ENCODE results near the gene PGD. TPM values are rescaled to one million over a fixed set of nuclear protein-coding genes. Genes with fewer than 3 reads are reported as not detected.
A peak's percentile ranks its signal among the peaks of the same experiment; 100 is the strongest.
"Not testable (repeated sequence)": the region's sequence is repeated elsewhere in the genome, so short reads cannot be mapped to it uniquely, and the experiment has no call there.

PGD gene
- total RNA-seq, 2 donors from 2014 or later: 48.9 to 63.6 TPM

GRCh38 chr1:10424651-10425050, 25.8 kb downstream of the PGD start:
- Histone ChIP-seq H3K9me3 (no peaks in the 10 kb centered on the region), H3K4me1 (ENCODE audit: control insufficient read depth in 1 of 2, low read depth in 2 of 2) (peaks cover 0 to 2% of the 10 kb centered on the region in 2 donors), H3K27me3 (replicated peaks; ENCODE audit: insufficient read depth) (no peaks in the 10 kb centered on the region), H3K27ac (no peak overlapping the region), H3K4me3 (no peak overlapping the region), H3K36me3 (peaks cover 14% of the 10 kb centered on the region)
- TF ChIP-seq CTCF (IDR thresholded peaks at IDR 0.05): no peak
- ATAC-seq (ENCODE audit: insufficient number of reproducible peaks, low FRiP score, low read depth) (no peak), DNase-seq (ENCODE audit: low spot score) (no peak)

GRCh38 chr1:10425826-10426534, 27.1 kb downstream of the PGD start:
- not testable (repeated sequence) for H3K4me3 ChIP-seq

GRCh38 chr1:10426535-10426848, 27.6 kb downstream of the PGD start:
- peaks cover 4 to 12% of the 10 kb centered on the region in 2 donors for H3K4me1 ChIP-seq (ENCODE audit: control insufficient read depth in 1 of 2, low read depth in 2 of 2)
- H3K27me3 ChIP-seq (replicated peaks; ENCODE audit: insufficient read depth); H3K9me3 ChIP-seq; ATAC-seq (ENCODE audit: insufficient number of reproducible peaks, low FRiP score, low read depth); H3K27ac ChIP-seq; H3K36me3 ChIP-seq; DNase-seq (ENCODE audit: low spot score); H3K4me3 ChIP-seq: not testable (repeated sequence)

More at GRCh38 chr1:10425826-10426534, 27.1 kb downstream of the PGD start:
- H3K27me3 ChIP-seq (replicated peaks; ENCODE audit: insufficient read depth); ATAC-seq (ENCODE audit: insufficient number of reproducible peaks, low FRiP score, low read depth); H3K4me1 ChIP-seq (ENCODE audit: control insufficient read depth in 1 of 2, low read depth in 2 of 2); DNase-seq (ENCODE audit: low spot score); H3K27ac ChIP-seq; H3K9me3 ChIP-seq; H3K36me3 ChIP-seq: not testable (repeated sequence)

DNA sequence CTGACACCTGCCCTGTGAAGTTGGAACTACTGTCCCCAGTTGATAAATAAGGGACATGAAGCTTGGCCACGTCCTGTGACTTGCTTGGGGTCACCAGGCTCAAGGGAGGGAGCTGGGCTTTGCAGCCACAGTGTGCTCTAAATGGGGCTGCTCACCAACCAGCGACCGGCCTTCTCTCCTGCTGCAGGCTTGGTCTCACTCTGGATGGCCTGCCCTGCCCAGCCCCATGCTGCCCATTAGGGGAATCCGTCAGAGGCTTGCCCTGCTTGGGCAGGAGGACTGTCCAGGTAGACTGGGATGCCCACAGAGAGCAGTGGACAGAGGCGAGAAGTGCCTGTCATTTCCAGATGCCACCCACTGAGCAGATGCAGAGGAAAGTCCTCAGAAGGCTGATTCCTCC, 30.1 kb downstream of the PGD start:
- no peak overlapping the region for H3K4me3 ChIP-seq
- H3K27me3 ChIP-seq (replicated peaks; ENCODE audit: insufficient read depth): no peaks in the 10 kb centered on the region
- no peak overlapping the region for H3K27ac ChIP-seq
- H3K9me3 ChIP-seq: no peaks in the 10 kb centered on the region
- H3K4me1 ChIP-seq (ENCODE audit: control insufficient read depth in 1 of 2, low read depth in 2 of 2): peaks cover 4 to 14% of the 10 kb centered on the region in 2 donors
- no peak for DNase-seq (ENCODE audit: low spot score)
- H3K36me3 ChIP-seq: no peaks in the 10 kb centered on the region
- no peak for ATAC-seq (ENCODE audit: insufficient number of reproducible peaks, low FRiP score, low read depth)
- TF ChIP-seq CTCF (IDR thresholded peaks at IDR 0.05): no peak

DNA sequence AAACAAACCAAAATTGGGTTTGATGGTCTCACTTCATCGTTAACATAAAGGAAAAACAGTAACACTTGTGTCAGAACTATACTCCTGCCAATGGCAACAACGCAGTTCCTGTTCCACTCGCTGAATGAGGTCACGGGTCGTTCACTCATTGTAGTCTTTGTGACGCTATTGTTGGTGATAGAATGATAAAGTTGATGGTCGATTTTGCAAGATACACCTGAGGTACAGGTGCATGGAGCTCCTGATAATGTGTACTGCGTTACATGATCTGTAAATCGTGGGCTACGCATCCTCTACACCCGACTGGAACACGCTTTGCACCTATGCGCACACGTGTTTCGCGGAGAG, 31.0 kb downstream of the PGD start:
- H3K27ac ChIP-seq: no peak overlapping the region
- no peaks in the 10 kb centered on the region for H3K27me3 ChIP-seq (replicated peaks; ENCODE audit: insufficient read depth)
- no peak for TF ChIP-seq CTCF (IDR thresholded peaks at IDR 0.05)
- H3K36me3 ChIP-seq: no peaks in the 10 kb centered on the region
- H3K4me3 ChIP-seq: peak overlapping the region; percentile 88
- H3K9me3 ChIP-seq: no peaks in the 10 kb centered on the region
- peak; percentile 71 for ATAC-seq (ENCODE audit: insufficient number of reproducible peaks, low FRiP score, low read depth)
- H3K4me1 ChIP-seq (ENCODE audit: control insufficient read depth in 1 of 2, low read depth in 2 of 2): peaks cover 4 to 14% of the 10 kb centered on the region in 2 donors
- no peak for DNase-seq (ENCODE audit: low spot score)

- peak; percentile 90 for ATAC-seq (ENCODE audit: insufficient number of reproducible peaks, low FRiP score, low read depth)
- Histone ChIP-seq H3K9me3 (no peaks in the 10 kb centered on the region), H3K4me1 (ENCODE audit: control insufficient read depth in 1 of 2, low read depth in 2 of 2) (peaks cover 4 to 14% of the 10 kb centered on the region in 2 donors), H3K27me3 (replicated peaks; ENCODE audit: insufficient read depth) (no peaks in the 10 kb centered on the region), H3K27ac (peak within 1 kb of the TSS in 1 of 2 donors; percentile 19), H3K4me3 (peak within 1 kb of the TSS; percentile 88), H3K36me3 (no peaks in the 10 kb centered on the region)
- DNase-seq (ENCODE audit: low spot score): peak; percentile 51
- TF ChIP-seq CTCF (IDR thresholded peaks at IDR 0.05): peak; percentile 98
Observed at GRCh38 chr1:10430216-10431069, 31.6 kb downstream of the PGD start, which contains the start of gene CENPS. CENPS (plus strand) TSS chr1:10430433; CDS start chr1:10430518, 85 bp downstream.

All from thoracic aorta (tissue), 2 donors.